Uterus (tissue), 4 donors: Measurements from ENCODE around the gene ULK4. TPM values are rescaled to one million over a fixed set of nuclear protein-coding genes. Genes with fewer than 3 reads are reported as not detected.

ENCODE experiments used
- DNase-seq, 2 donors: peaks; one replicate each; pipeline ENCODE4 v3.0.0-alpha.2; 2019 to 2020
- H3K27ac ChIP-seq, 2 donors: fragments of 200-600 bp; sonication (generic); 1 replicate in 1 of 2; 2 replicates in 1 of 2; pipeline ENCODE4 v1.5.1; 2016 to 2018
- H3K27me3 ChIP-seq, 2 donors: fragments of 200-600 bp; sonication (generic); one replicate each; pipeline ENCODE4 v1.5.1; 2018 to 2019; ENCODE audit warnings: control low read depth in 1 of 2
- H3K36me3 ChIP-seq, 2 donors: fragments of 200-600 bp; sonication (generic); one replicate each; pipeline ENCODE4 v1.5.1; 2019; ENCODE audit warnings: control low read depth in 1 of 2
- H3K4me1 ChIP-seq, 2 donors: fragments of 200-600 bp; sonication (generic); one replicate each; pipeline ENCODE4 v1.5.1; 2018 to 2019; ENCODE audit warnings: control low read depth in 1 of 2
- H3K4me3 ChIP-seq, 2 donors: fragments of 200-600 bp; sonication (generic); 1 replicate in 1 of 2; 2 replicates in 1 of 2; pipeline ENCODE4 v1.5.1; 2018 to 2019; ENCODE audit warnings: mild to moderate bottlenecking in 1 of 2
- H3K9me3 ChIP-seq, 2 donors: fragments of 200-600 bp; sonication (generic); one replicate each; pipeline ENCODE4 v1.5.1; 2019; ENCODE audit warnings: control low read depth in 1 of 2
- POLR2A ChIP-seq, 2 donors: fragments of 450-650 bp; IDR thresholded peaks; one replicate each; pipeline ENCODE4 v1.6.1; 2016; ENCODE audit warnings: antibody characterized with exemption in 2 of 2, mild to moderate bottlenecking in 1 of 2, moderate library complexity in 1 of 2
- intact Hi-C: fragments of 100-400 bp; cut with DNase I; formaldehyde crosslinking; loops from one replicate; pipeline ENCODE4 v1.15.1; 2023; ENCODE audit warnings: low total_unique reads
- total RNA-seq, 4 donors: library from RNA; depleted of rRNA in 3 of 4; stranded (reverse); fragments of >200 nt in 3 of 4; gene quantifications; one replicate each; pipeline versions ENCODE4 v1.1.0 to v1.2.4, GENCODE V29; 2014 to 2023
- TF ChIP-seq, protein P1 (sequence below), 4 experiments: fragments of 200-600 bp in 2 of 4; fragments of 450-650 bp in 2 of 4; sonication (generic) in 2 of 4; IDR thresholded peaks; one replicate each; pipeline ENCODE4 v1.5.1; 2016 to 2019; ENCODE audit warnings: antibody characterized with exemption in 4 of 4, mild to moderate bottlenecking in 2 of 4, moderate library complexity in 1 of 4
- donor health status: DM: yes; HTN: yes; CAD: no.

The ULK4 gene
- total RNA-seq, 4 donors from 2014 or later: 8.7 to 118 (median 26.1) TPM

DNA sequence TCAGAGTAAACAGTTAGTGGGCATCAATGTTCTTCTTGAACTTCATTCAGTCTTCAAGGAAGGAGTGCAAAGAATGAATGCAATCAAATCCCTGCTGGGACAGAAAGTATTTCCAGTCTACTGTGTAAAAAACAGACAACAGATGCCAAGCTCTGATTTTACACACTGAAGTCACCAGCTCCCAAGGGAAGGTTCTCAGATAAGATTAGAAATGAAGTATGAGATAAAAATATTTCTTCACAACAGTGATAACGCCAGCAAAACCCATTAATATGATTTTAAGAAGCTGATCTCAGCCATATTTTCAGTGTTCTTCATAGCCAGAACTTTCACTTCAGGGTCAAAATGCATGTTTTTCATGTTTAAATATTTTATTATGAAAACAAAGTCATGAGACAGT is 497.0 kb downstream of the ULK4 start:
- no peaks in the 10 kb centered on the region for H3K4me1 ChIP-seq
- no peak for DNase-seq
- no peak for TF ChIP-seq POLR2A (IDR thresholded peaks at IDR 0.05)
- TF ChIP-seq, protein P1, sequence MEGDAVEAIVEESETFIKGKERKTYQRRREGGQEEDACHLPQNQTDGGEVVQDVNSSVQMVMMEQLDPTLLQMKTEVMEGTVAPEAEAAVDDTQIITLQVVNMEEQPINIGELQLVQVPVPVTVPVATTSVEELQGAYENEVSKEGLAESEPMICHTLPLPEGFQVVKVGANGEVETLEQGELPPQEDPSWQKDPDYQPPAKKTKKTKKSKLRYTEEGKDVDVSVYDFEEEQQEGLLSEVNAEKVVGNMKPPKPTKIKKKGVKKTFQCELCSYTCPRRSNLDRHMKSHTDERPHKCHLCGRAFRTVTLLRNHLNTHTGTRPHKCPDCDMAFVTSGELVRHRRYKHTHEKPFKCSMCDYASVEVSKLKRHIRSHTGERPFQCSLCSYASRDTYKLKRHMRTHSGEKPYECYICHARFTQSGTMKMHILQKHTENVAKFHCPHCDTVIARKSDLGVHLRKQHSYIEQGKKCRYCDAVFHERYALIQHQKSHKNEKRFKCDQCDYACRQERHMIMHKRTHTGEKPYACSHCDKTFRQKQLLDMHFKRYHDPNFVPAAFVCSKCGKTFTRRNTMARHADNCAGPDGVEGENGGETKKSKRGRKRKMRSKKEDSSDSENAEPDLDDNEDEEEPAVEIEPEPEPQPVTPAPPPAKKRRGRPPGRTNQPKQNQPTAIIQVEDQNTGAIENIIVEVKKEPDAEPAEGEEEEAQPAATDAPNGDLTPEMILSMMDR (IDR thresholded peaks at IDR 0.05): no peak
- H3K9me3 ChIP-seq: peaks cover 0 to 12% of the 10 kb centered on the region in 2 donors
- H3K36me3 ChIP-seq: no peaks in the 10 kb centered on the region
- H3K27me3 ChIP-seq: no peaks in the 10 kb centered on the region
- H3K4me3 ChIP-seq: no peak overlapping the region
- H3K27ac ChIP-seq: no peak overlapping the region
- intact Hi-C loops: no loop called here

DNA sequence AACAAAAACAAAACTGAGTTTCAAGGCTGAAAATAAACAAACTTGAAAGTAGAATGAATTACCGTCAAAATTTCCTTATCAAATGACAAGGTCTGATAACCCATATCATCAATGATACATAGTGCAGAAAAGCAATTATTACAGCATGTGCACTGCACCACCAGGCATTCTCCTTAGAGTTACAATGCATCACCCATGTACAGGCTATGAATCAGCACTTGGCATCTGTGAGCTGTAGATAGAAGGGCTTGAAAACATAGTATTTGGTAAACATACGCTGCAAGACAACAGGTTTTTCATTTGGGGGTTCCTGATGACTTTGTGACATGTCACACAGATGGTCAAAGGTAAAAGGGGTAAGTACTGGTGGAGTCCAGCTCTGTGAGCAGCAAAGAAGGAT is 497.5 kb downstream of the ULK4 start:
- no peaks in the 10 kb centered on the region for H3K4me1 ChIP-seq
- no peaks in the 10 kb centered on the region for H3K36me3 ChIP-seq
- intact Hi-C loops: no loop called here
- H3K27me3 ChIP-seq: no peaks in the 10 kb centered on the region
- no peak for TF ChIP-seq POLR2A (IDR thresholded peaks at IDR 0.05)
- TF ChIP-seq, protein P1 (IDR thresholded peaks at IDR 0.05): no peak
- H3K9me3 ChIP-seq: peaks cover 0 to 8% of the 10 kb centered on the region in 2 donors
- no peak overlapping the region for H3K4me3 ChIP-seq
- DNase-seq: no peak
- H3K27ac ChIP-seq: no peak overlapping the region

DNA sequence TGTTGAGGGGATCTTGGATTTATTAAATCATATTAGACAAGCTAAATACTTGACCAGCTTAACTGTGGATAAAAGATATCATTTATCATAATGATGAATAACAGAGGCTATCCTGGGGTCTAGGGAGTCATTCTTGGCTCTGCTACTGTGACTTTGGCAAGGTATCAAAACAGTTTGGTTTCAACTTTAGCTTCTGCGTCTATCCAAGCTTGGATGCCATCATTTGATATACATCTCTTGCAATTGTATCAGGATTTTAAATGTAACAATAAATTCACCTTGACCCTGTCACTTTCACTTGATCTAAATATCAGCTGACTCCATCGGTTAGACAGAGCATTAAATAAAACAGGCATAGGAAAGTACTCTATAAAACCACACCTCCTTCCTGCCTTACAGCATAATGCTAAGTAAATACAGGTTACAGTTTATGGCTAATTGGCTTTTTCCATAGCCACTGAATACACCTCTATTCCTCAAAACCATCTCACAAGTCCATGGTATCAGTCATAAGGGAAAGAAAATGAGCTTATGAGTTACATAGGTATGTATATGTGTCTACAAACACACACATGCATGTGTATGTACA is 499.7 kb downstream of the ULK4 start:
- Histone ChIP-seq H3K4me3 (no peak overlapping the region), H3K27me3 (no peaks in the 10 kb centered on the region), H3K36me3 (no peaks in the 10 kb centered on the region), H3K27ac (no peak overlapping the region), H3K9me3 (no peaks in the 10 kb centered on the region), H3K4me1 (no peaks in the 10 kb centered on the region)
- no peak for TF ChIP-seq POLR2A (IDR thresholded peaks at IDR 0.05)
- TF ChIP-seq, protein P1 (IDR thresholded peaks at IDR 0.05): no peak
- DNase-seq: no peak
- intact Hi-C loops: no loop called here

DNA sequence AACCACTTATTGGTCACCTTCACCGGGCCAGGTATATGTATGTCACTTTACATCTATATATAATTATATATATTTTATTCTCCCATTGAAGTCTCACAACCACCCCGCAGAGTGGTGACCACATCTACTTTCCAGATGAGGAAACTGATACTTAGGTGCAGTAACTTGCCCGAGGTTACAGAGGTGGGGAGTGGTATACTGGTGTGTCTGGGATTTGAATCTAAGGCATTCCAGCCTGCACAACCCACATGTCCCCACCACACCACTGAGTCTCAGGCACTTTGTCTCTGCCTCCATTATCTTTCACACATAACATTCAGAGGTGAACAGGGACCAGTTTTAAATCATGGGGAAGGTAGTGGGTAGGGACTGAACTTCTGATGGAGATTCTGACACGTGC is 501.2 kb downstream of the ULK4 start:
- no peak for TF ChIP-seq POLR2A (IDR thresholded peaks at IDR 0.05)
- TF ChIP-seq, protein P1 (IDR thresholded peaks at IDR 0.05): no peak
- Histone ChIP-seq H3K27ac (no peak overlapping the region), H3K36me3 (no peaks in the 10 kb centered on the region), H3K4me1 (no peaks in the 10 kb centered on the region), H3K9me3 (no peaks in the 10 kb centered on the region), H3K27me3 (no peaks in the 10 kb centered on the region), H3K4me3 (no peak overlapping the region)
- no peak for DNase-seq
- intact Hi-C loops: no loop called here

DNA sequence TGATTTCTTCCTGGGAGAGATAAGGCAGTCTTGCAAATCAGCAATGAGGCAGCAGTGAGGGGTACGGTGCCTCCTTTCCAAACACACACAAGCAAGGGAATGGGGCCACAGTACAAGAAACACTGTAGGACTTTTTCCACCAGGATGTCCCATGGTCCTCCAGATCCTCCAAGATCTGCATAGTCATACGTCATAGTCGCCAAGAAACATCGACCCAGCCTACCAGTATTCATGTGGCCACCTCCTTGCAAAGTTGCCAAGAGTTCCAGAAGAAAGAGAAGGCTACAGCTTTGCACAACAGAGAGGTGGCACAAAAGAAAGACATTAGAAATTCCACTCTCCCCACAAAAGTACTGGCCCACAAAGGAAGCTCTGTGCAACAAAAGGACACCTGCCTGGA is 504.7 kb downstream of the ULK4 start:
- TF ChIP-seq, protein P1 (IDR thresholded peaks at IDR 0.05): no peak
- no peak for TF ChIP-seq POLR2A (IDR thresholded peaks at IDR 0.05)
- H3K4me3 ChIP-seq: no peak overlapping the region

More for the DNA sequence above, 504.7 kb downstream of the ULK4 start:
- Histone ChIP-seq H3K27ac (no peak overlapping the region), H3K36me3 (no peaks in the 10 kb centered on the region), H3K9me3 (no peaks in the 10 kb centered on the region), H3K4me1 (no peaks in the 10 kb centered on the region), H3K27me3 (no peaks in the 10 kb centered on the region)
- intact Hi-C loops: no loop called here
- DNase-seq: no peak
